ENCODE data around the gene ABTB1. TPM values are rescaled to one million over a fixed set of nuclear protein-coding genes. Genes with fewer than 3 reads are reported as not detected.

Gene ABTB1
- total and polyA plus RNA-seq, 2 of the 13 experiments (the other 11 are each of a cell fraction or from before 2014, with no cell fraction given), result 0.42 to 14.5 TPM

GRCh38 chr3:127630811-127631714 is 41.7 kb upstream of the ABTB1 start (continued):
- TF ChIP-seq GMEB2 (CRISPR knock-in tag; IDR thresholded peaks at IDR 0.05; ENCODE audit: low read depth), result no peak

GRCh38 chr3:127632035-127632820 is 40.5 kb upstream of the ABTB1 start:
- POLR2A ChIA-PET, result no interaction called here

More at GRCh38 chr3:127632035-127632820, 40.5 kb upstream of the ABTB1 start:
- no peak overlapping the region for H2AFZ ChIP-seq (ENCODE audit: low read length)
- BruUV-seq (replicated peaks), result no TSS peak
- in situ Hi-C loops (cut with HindIII; ENCODE audit: extremely low pct_ligation_motif_present, low pct_unique_long_range_greater_than_20kb) (no loop called here), intact Hi-C loops (cut with micrococcal nuclease; ENCODE audit: unreplicated experiment) (no loop called here)
- no peak overlapping the region for H3K4me2 ChIP-seq (ENCODE audit: low read depth, low read length)
- H3K36me3 ChIP-seq (replicated peaks in 1 of 2; ENCODE audit: control insufficient read depth in 1 of 2, insufficient read depth in 2 of 2, low read length in 2 of 2), result no peaks in the 10 kb centered on the region
- no peaks in the 10 kb centered on the region; the same call in 1 of the 2 replicates for H4K20me1 ChIP-seq (ENCODE audit: insufficient read depth, low read length)
- FAIRE-seq (no peak), DNase-seq (ENCODE audit: low spot score) (no peak), ATAC-seq (no peak)
- H3K27ac ChIP-seq (ENCODE audit: extremely low read length, insufficient read depth, low read length), result no peak overlapping the region
- CTCF ChIA-PET (ENCODE audit: low intra/inter-chr PET ratio, low total read pairs), result no interaction called here
- no peaks in the 10 kb centered on the region for H3K79me2 ChIP-seq (ENCODE audit: insufficient read depth, low read length)
- H3K9ac ChIP-seq (ENCODE audit: insufficient read depth, low read depth, low read length), result no peak overlapping the region
- H3K4me3 ChIP-seq (replicated peaks in 1 of 3; ENCODE audit: insufficient read depth in 1 of 3, low read depth in 2 of 3, low read length in 3 of 3), result no peak overlapping the region
- WGBS (ENCODE audit: low lambda C conversion rate), result 88% methylated on average over 8 of the region's 8 CpGs
- peaks cover 2 to 7% of the 10 kb centered on the region in 2 experiments for H3K27me3 ChIP-seq (ENCODE audit: control insufficient read depth in 1 of 2, insufficient read depth in 2 of 2, low read length in 2 of 2)
- TF ChIP-seq ZFP1 (CRISPR knock-in tag; IDR thresholded peaks at IDR 0.05) (no peak), ZNF234 (CRISPR knock-in tag; conservative IDR thresholded peaks at IDR 0.05) (no peak), ZNF552 (CRISPR knock-in tag; IDR thresholded peaks at IDR 0.05; ENCODE audit: borderline replicate concordance) (no peak), NPAS2 (CRISPR knock-in tag; IDR thresholded peaks at IDR 0.05; ENCODE audit: borderline replicate concordance) (no peak)
- peaks cover 21% of the 10 kb centered on the region for H3K4me1 ChIP-seq (ENCODE audit: insufficient read depth, low read length)
- H3K9me3 ChIP-seq (ENCODE audit: low read length), result no peaks in the 10 kb centered on the region

Measured in HepG2 (cell line).